ENCODE results near the gene GAK.
"Not testable (repeated sequence)": the region's sequence is repeated elsewhere in the genome, so short reads cannot be mapped to it uniquely, and the experiment has no call there.

GAK gene

DNA sequence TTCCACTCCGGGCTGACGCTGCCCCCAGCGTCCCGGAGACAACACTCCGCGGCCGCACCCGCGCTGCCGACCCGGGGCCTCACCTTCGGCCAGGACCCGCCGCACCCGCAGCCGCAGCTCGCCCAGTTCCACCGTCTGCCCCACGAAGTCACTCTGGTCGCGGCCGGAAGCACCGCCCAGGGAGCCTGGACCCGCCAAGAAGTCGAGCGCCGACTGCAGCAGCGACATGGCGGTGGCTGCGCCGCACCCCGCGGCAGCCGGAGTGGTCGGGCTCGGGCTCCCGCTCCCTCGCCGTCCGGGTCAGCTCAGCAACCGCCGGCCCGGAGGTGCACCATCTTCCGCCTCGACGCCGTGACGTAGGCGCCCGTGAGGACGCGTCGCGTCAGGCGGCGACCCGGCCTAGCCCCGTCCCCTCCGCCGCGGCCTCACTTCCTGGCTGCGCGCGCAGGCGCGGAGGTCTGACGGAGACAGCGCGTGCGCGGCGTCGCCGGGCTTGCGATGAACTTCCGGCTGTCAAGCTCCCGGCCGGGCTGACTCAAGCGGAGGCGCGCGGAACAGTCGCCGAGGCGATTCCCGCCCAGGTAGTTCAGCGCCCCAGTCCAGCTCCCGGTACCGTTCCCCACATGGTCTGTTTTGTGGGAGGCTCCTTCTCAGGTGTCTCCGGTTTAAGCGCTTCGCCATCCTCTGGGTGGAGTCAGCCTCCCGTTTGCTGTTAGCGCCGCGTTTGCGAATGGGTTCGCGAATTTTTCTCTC is at the start of gene GAK, which contains the start of gene TMEM175:
TSS of gene GAK (minus strand) at position 357 of the 753 bp plus-strand sequence. CDS start at position 228, 129 bp downstream.
TSS of gene TMEM175 (plus strand) at position 501 of the 753 bp plus-strand sequence. CDS start 15,280 bp downstream, outside the sequence.
- peak; percentile 96 for DNase-seq

DNA sequence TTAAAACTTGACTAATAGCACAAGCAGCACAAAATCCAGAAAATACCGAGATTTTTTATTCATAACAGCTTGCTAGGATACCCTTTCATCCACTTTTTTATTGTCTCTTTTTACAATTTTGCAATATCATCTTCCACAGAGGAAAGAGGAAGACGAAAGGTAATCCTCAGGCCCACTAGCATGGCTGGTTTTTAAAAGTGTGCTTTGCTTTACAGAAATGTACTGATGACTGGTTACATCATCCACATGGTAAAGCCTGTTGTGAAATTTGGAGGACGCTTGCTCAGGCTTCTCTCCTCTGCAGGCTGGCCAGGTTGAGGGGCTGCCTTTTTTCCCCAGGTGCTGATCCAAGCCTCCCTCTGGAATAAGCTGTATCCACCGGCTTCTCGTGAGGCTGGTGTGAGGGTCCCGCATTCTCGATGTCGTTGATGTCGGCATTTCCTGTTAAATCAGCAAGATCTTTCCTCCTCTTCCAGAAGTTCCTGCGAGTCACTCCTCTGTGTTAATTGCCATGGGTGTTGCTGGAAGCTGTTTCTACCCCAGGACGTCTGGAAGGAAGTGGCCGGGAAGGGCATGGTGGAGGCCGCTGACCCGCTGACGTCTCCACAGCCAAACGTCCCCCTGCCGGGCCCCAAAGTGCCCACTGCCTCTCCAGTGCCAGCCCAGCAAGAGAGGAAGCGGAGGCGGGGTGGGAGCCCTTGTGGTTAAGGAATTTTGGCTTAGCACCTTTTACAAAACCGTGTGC is 47.0 kb upstream of the GAK start:
- no peak for DNase-seq

DNA sequence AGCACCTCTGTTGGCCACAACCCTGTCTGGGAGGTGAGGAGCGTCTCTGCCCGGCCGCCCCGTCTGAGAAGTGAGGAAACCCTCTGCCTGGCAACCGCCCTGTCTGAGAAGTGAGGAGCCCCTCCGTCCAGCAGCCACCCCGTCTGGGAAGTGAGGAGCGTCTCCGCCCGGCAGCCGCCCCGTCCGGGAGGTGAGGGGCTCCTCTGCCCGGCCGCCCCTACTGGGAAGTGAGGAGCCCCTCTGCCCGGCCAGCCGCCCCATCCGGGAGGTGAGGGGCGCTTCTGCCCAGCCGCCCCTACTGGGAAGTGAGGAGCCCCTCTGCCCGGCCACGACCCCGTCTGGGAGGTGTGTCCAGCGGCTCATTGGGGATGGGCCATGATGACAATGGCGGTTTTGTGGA is 43.9 kb upstream of the GAK start:
- DNase-seq: not testable (repeated sequence)

DNA sequence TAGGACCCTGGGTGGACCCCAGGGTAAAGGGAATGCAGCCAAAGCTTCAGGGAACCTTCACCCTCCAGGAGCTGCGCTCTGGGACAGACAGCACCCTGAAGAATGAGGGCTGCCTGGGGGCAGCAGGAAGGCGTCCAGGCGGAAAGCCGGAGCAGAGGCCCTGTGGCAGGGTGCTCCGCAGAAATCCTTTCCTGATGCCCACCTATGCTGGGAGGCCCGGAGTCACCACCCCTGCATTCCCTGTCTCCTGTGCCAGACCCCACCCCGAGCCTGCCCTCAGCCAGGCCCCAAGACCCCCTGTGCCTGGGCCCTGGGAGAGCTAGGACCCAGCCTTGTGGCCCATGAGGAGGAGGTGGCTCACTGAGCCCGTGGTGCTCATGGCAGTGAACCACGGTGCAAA is 42.6 kb upstream of the GAK start:
- DNase-seq: no peak

DNA sequence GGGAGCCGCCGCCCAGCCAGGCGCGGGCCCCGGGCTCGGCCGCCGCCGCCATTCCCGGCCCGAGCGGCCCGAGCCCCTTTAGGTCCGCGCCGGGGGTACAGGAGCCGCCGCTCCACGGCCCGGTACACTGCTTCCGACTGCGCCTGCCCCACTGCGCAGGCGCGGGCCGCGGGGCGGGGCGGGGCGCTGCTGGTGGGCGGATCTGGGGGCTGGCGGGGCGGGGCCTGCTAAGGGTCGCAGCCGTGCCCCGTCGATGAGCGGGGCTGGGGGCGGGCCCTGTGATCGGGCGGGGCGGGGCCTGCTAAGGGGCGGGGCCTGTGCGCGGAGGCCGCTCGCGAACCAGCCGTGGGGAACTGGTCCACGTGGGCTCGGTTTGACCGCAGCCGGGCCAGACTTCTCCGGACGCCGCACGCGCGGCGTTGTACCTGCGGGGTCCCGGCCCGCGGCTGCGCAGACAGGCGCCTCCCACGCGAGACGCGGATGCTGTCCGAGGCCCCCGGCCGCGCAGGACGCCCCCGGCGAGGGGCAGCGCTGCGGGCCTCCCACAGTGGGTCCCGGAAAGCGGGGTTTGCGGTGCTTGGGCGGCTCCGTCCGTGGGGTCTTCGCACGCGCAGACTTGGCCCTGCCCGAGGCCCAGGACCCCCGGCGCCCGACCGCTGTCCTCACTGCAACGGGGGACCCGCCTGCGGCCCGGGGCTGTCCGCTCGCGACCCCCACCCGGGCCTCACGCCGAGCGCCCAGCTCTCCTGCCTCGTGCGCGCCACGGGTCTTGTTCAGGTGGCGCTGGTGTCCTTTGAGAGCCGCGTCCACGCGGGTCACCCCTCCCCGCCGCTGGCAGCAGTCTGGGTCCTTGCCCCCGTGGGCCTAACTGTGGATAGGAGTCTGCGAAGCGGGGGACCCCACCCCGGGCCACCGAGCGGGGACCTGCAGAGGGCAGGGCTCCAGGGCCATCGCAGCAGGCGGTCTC is 41.6 kb upstream of the GAK start, which contains the start of gene DGKQ:
TSS of gene DGKQ (minus strand) at position 139 of the 967 bp plus-strand sequence. CDS start at position 52, 87 bp downstream.
- peak; percentile 89 for DNase-seq

DNA sequence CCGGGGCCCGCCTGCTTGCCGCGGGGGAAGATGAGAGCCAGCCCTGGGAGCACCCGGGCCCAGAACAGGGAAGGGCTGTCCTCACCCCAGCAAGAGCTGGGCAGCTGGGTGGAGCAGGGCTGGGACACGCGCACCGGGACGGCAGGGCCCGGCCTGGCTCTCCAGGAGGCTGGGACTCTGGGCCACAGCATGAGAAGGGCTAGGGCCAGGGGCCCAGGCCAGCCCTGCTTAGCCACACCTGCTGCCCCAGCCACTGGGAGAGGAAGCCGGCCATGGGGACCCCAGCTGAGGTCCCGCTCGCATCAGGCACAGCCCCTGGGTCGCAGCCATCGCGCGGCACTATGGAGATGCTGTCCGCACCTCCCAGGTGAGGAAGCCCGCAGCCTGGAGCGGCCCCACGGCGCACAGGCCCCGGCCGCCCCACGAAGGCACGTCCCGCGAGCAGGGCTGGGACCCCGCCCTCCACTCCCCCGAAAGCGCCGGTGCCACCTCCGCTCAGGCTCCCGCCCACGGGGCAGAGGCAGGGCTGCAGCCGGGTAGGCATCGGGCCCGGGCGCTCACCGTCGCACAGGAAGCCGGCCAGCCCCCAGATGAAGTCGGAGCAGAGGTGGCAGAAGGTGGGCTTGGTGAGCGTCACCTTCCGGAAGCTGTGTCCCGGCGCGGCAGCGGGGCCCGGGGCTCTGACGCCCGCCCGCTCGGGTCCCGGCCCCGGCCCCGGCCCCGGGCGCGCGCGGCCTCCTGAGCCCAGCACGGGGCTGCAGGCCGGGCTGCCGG is 40.7 kb upstream of the GAK start:
- DNase-seq: peak; percentile 67

DNA sequence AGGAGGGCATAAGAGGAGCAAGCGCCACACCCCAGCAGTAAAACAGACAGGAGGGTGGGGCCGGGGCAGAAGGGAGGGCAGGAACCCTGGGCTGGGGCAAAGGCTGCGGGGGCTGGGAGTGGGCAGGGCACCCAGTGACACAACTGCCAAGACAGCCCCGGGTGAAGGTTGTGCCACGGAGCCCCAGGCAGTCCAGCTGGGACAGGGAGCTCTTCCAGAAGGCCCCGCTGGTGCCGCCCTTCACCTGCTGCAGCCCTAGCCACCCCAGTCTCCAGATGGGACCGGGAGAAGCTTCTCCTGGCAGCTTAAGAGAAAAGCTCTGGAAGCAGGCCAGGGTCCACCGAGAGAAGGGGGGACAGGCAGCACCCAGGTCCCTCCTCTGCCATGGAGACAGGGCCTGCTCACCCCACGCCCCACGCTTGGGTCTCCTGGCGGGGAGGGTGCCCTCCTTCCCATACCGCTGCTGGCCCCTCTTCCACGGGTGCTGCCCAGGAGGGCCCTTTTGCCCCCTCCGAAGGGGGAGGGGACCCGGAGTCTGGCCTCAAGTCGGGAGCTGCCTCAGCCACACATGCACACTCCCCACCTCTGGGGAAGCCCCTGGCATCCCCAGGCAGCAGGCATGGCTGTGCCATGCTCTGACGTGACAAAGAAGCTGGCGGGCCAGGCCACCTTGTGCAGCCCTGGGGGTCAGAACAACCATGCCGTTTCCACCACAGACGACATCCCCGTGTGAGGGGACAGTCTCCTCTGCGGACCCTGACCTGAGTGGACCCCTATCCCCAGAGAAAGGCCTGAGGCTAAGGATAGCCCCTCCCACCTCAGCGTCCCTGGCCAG is 39.8 kb upstream of the GAK start:
- DNase-seq: no peak

DNA sequence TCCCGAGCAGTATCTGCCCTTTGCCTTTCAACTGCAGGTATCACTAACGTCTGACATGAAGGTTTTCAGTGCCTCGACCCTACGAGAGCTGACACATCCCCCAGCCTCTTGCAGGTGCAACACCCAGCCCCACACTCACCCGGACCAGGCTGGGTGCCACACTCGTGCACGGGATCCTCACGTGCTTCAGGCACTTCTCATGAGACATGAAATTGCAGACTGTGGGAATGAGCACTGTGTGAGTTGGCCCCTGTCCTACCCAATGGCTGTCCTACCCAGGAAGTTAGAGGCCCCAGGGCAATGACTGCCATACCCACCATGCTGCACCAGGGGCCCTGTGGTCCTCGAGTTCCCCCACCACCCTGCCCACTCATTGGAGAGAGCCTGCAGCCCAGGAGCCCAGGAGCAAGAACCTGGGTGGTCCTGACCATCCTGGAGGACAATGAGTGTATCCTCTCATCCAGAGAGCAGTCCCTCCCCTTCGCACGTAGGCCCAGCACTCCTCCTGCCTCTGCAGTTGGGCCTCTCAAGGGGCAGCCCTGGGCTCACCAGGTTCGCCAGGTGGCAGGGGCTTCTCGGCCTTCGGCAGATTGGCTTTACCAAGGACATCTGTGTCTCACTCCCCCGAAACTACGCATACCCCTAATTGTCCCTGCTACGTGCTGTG is 38.9 kb upstream of the GAK start:
- no peak for DNase-seq

DNA sequence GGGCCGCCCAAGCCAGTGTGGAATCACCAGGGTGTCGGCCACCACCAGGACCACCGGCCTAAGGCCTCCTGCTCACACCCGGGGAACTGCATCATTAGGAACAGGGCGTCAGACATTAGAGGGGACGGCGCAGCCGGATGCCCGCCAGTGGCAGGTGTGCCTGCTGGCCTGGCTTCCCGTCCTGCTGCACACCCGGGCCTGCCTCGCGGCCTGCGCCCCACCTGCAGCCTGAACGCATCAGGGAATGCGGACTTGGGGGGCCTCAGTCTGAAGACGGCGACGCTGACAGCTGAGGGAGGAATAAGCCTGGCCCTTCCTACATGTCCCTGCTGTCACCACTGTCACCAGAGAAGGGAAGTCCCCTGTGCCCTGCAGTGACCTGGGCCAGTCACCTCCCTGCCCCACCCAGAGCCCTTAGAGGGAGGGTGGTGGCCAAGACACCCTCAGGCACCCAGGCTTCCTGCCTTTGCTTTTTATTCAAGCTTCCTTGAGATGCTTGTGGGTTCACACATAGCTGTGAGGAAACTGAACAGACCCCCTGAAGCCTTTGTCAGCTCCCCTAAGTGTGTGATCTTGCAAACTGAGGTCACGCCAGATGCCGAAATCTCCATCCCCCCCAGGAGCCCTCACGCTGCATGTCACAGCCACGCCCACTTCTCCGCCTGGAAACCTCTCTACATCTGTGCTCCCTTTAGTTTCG is 38.1 kb upstream of the GAK start:
- DNase-seq: no peak

DNA sequence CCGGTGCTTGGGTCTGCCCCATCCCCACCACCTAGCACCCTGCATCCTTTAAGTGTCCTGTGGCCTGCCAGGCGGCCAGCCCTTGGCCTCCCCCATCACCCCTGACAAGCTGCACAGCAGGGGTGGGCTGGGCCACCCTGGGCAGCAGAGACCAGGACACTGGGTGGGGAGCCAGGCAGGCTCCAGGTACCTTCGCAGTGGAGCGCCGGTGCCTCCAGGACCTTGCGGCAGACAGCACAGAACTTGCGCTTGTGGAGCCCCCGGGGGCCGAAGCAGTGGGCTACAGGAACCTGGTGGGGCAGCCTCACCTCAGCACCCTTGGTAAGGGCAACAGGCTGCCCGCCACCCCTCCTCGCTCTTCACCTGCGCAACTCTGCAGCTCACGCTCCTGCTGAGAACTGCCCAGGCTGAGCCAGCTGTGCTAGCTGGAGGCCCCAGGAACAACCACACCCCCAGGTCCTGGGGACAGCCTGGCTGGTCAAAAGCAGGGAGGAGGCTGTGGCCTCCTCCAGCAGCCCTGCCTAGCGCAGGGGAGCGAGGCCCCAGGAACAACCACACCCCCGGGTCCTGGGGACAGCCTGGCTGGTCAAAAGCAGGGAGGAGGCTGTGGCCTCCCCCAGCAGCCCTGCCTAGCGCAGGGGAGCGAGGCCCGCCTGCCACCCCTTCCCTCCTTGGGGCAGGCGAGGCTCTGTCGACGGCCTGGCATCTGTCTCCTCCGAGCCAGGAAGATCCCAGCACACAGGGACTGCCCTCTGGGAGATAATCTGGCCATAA is 36.7 kb upstream of the GAK start:
- no peak for DNase-seq

DNA sequence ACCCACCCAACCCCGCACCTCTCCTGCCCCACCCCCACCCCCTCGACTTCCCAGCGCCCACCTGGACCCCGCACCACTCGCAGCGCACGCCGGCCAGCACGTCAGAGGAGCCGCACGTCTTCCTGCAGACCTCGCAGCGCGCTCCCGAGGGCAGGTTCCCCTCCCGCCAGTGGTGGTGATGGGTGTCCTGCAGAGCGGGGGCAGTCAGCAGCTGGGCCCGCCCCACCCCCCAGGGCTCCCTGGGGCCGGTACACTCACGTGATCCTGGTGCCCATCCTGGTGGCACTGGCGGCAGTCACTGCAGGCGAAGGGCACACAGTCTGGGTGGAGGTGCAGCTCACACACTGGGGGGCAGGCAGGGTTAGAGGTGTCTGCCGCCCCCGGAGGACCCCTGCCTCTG is 36.1 kb upstream of the GAK start:
- no peak for DNase-seq

DNA sequence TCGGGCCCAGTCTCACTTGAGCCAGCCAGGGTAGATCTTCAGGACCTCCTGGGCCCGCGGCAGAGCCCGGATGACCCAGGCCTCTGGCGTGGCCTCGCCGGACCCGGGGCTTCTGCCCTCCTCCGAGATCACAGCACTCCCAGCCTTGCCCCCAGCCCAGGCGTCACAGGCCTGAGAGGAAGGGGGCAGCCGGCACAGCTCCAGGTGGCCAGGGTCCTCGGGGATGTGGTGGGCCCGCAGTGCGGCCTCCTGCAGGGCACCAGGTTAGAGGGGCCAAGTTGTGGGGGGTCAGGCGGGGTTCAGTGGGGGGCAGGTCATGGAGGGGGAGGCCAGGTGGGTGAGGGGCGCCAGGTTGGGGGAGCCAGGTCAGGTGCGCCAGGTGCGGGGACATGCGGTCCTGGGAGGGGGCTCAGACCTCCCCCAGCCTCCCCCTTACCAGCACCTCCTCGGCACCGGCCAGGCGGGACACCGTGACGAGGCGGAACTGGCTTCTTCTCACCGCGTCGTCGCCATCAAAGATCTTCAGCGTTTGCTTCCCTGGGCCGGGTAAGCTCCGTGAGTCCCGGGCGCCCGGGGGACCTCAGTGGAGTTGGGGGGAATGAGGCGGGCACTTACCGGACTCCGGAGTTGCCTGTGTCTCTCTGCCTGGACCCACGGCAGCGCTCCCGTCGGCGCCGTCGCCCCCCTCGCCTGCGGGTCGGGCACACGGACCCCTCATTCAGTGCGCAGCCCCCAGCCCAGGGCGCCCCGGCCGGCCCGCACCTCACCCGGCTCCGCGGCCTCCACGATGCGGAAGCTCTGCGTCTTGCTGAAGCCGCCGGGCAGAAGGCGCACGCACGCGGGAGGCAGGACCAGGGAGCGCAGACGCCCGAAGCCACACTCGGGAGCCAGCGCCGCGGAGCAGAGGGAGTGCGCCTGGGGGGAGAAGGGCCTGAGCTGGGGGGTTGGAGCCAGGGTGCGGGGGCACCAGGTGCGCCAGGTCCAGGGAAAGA is 35.3 kb upstream of the GAK start:
- DNase-seq: no peak

DNA sequence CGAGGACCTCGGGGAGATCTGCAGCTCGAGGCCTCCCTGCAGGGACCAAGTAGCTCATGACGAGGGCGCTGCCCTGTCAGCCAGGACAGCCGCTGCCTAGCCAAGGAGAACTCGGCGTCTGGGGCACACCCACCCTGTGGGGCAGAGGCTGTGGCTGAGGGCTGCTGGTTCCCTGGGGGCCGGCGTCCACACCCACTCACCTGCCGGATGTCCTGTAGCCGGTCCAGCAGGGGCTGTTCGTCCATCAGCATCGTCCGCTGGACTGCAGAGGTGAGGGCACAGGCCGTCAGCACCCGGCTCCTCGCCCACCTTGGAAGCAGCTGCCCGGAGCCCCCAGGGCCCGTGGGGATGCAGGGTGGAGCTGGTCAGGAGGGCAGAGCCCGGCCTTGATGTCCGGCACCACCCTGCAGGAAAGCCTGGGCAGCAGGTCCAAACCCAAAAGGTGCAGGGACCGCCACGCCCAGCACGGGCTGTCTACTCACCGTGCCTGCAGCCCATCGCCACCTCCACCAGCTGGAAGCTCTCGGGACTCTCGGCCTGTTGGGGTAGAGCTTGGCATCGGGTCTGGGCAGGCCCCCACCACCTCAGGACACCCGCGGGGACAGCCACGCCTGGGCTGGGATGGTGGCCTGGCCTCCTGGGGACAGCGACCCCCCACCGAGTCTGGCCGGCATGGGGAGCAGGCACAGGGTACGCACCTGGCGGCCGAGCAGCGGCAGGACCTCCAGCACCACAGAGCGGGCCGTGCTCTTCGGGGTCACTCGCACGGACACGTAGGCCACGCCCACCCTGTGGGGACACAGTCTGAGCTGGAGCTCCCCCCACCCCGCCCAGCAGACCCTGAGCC is 34.4 kb upstream of the GAK start:
- no peak for DNase-seq

DNA sequence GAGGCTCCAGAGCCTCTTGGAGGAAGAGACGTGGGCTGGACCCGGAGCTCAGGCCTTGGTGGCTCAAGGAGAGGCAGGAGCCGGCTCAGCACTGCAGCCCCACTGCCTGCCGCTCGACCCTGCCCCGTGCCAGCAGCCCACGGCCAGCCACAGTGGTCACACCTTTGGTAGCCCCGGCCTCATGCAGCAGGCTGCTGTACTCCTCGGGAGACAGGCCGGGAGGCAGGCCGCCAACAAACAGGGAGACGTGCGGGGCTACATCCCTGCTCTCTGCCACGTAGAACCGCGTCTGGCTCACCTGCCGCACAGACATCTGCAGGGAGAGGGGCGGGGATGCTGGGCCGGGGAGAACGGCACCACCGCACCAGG is 33.6 kb upstream of the GAK start:
- DNase-seq: no peak

DNA sequence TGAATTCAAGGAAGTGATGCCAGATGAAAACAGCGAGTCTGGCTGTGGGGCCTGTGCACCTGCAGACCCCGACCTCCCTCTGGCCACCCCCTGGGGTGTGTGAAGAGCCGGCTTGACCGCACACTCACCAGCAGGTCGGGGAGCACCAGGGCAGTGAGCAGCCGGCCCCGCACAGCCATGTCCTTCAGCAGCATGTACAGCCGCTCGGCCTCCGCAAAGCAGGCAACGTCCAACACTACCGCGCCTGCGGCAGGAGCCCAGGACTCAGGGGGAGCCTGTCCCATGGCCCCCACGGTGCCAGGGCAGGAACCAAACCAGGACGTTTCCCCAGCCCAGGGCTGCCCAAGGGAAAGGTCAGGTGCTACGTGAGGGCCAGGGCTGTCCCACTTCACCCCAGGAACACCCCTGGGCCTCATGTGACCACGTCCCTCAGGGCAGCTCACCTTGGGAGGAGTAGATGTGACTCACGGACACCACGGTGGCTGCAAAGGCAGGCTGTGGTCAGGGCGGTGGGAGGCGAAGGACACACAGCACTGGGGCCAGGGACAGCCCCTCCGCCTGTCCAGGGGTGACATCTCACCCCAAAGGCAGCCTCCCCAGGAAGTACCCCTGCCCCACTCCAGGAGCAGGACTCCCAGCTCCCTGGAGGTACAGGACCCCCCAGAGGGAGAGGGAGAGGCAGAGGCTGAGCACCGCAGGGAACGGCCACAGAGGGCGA is 33.1 kb upstream of the GAK start:
- no peak for DNase-seq
